Stimulated activated effector memory CD8-positive, alpha-beta T cell treated with anti-CD3 and anti-CD28 coated beads, Interleukin-12 subunit alpha, Interleukin-12 subunit beta, amount 100 ng/mL, for 72 hours (primary cell): ENCODE data around the gene TFAP2A.

Source experiments
- ATAC-seq: fragments of 150-1000 bp; cut with Tn5 transposase; 2 replicates; pipeline ENCODE4 v1.10.0; 2021
- DNase-seq, 2 donors: peaks; one replicate each; pipeline ENCODE4 v3.0.0; 2021 to 2022; ENCODE audit warnings: low spot score in 2 of 2
- H3K27ac Mint-ChIP-seq: one replicate; pipeline ENCODE4 v1.8.0; 2022; ENCODE audit warnings: mild to moderate bottlenecking, mixed read lengths
- H3K36me3 Mint-ChIP-seq: one replicate; pipeline ENCODE4 v1.8.0; 2022; ENCODE audit warnings: mild to moderate bottlenecking, mixed read lengths
- H3K4me1 Mint-ChIP-seq: one replicate; pipeline ENCODE4 v1.8.0; 2022; ENCODE audit warnings: mixed read lengths
- H3K4me3 Mint-ChIP-seq: one replicate; pipeline ENCODE4 v1.8.0; 2022; ENCODE audit warnings: mild to moderate bottlenecking, mixed read lengths
- H3K9me3 Mint-ChIP-seq: one replicate; pipeline ENCODE4 v1.8.0; 2022; ENCODE audit warnings: mixed read lengths

TFAP2A gene

DNA sequence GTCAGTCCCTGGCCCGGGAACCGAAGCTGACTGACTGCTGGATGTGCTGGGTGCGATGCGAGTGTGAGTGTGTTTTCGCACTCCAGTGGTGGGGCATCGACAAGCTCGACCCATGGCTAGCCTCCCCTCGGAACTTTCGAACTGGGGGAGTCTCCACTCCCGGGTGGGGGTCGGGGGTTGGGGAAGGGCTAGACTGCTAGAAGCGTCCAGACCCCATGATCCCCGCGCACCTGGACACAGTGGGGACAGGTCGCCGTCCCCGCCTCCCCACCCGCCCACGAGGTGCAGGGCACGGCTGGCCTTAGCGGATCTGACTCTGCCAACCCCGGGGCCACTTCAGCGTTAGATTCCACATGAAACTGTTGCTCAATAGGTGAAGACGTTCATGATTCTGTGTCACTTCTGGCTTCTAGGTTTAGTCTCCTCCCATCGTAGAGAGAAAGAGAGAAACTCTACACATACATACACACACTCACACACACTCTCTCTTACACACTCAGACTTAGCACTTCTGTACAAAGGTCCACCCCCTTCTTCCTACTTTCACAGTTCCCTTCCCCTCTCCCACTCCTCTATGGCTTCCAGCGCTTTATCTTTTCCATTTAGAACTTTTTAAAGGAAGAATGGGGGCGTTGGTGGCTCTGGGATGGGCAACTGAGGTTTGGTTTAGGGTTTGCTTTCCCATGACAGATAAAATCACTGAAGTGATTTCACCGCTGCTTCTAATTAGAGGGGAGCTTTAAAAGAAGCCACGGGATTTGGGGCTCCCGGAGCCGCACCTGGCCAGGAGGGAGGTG lies 5.1 kb upstream of the TFAP2A start:
- peaks cover 8% of the 10 kb centered on the region for H3K9me3 Mint-ChIP-seq
- H3K4me1 Mint-ChIP-seq, result peaks cover 13% of the 10 kb centered on the region
- DNase-seq (no peak), ATAC-seq (no peak)
- no peaks in the 10 kb centered on the region for H3K36me3 Mint-ChIP-seq
- H3K4me3 Mint-ChIP-seq, result no peak overlapping the region
- H3K27ac Mint-ChIP-seq, result no peak overlapping the region

- Mint-ChIP-seq H3K4me3 (no peak overlapping the region), H3K4me1 (peaks cover 17% of the 10 kb centered on the region), H3K27ac (no peak overlapping the region), H3K36me3 (peaks cover 8% of the 10 kb centered on the region), H3K9me3 (peaks cover 8% of the 10 kb centered on the region)
- DNase-seq (no peak), ATAC-seq (no peak)
These were observed 4.2 kb upstream of the TFAP2A start for GRCh38 chr6:10418862-10419748.

- peaks cover 8% of the 10 kb centered on the region for H3K9me3 Mint-ChIP-seq
- no peak overlapping the region for H3K27ac Mint-ChIP-seq
- H3K36me3 Mint-ChIP-seq, result peaks cover 15% of the 10 kb centered on the region
- ATAC-seq (no peak), DNase-seq (no peak)
- H3K4me1 Mint-ChIP-seq, result peaks cover 24% of the 10 kb centered on the region
- no peak overlapping the region for H3K4me3 Mint-ChIP-seq
These were observed 3.5 kb upstream of the TFAP2A start for GRCh38 chr6:10418361-10418861.

DNA sequence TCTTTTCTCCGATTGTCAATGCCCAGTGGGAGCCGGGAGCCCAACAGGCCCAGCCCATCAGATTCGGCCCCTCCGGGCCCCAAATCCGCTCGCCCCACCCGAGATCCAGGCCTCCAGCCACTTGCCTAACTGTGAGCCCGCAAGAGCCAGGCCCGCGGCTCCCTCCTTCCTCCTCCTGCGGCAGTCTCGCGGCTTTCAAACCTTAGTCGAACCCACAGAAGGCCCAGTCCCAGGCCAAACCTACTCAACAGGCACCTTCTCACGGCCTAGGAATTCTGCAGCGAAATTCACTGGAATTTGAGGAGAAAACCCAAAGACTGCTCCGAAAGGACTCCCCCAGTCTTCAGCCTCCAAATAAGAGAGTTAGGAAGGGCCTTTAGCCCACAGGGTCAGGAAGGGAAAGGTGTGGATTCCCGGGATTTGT lies 2.8 kb upstream of the TFAP2A start:
- peaks cover 8% of the 10 kb centered on the region for H3K9me3 Mint-ChIP-seq
- H3K27ac Mint-ChIP-seq, result no peak overlapping the region
- ATAC-seq (no peak), DNase-seq (no peak)
- peaks cover 20% of the 10 kb centered on the region for H3K36me3 Mint-ChIP-seq
- no peak overlapping the region for H3K4me3 Mint-ChIP-seq
- H3K4me1 Mint-ChIP-seq, result peaks cover 31% of the 10 kb centered on the region

- H3K4me1 Mint-ChIP-seq, result peaks cover 35% of the 10 kb centered on the region
- no peak overlapping the region for H3K27ac Mint-ChIP-seq
- ATAC-seq, result no peak
- DNase-seq, result no peak
- H3K4me3 Mint-ChIP-seq, result no peak overlapping the region
- peaks cover 20% of the 10 kb centered on the region for H3K36me3 Mint-ChIP-seq
- H3K9me3 Mint-ChIP-seq, result peaks cover 8% of the 10 kb centered on the region
These were observed 2.2 kb upstream of the TFAP2A start for GRCh38 chr6:10416863-10417641.

GRCh38 chr6:10416516-10416862 lies 1.6 kb upstream of the TFAP2A start:
- DNase-seq (no peak), ATAC-seq (no peak)
- Mint-ChIP-seq H3K4me1 (peaks cover 40% of the 10 kb centered on the region), H3K36me3 (peaks cover 20% of the 10 kb centered on the region), H3K9me3 (peaks cover 8% of the 10 kb centered on the region), H3K4me3 (no peak overlapping the region), H3K27ac (no peak overlapping the region)

GRCh38 chr6:10415617-10416480 lies 975 bp upstream of the TFAP2A start:
- Mint-ChIP-seq H3K27ac (peak overlapping the region; percentile 71), H3K4me3 (no peak overlapping the region), H3K4me1 (peaks cover 47% of the 10 kb centered on the region), H3K36me3 (peaks cover 24% of the 10 kb centered on the region), H3K9me3 (peaks cover 8% of the 10 kb centered on the region)
- ATAC-seq, result no peak
- DNase-seq, result no peak

GRCh38 chr6:10413850-10414738 lies 780 bp downstream of the TFAP2A start:
- peaks cover 63% of the 10 kb centered on the region for H3K4me1 Mint-ChIP-seq
- no peak for DNase-seq
- ATAC-seq, result no peak
- peaks cover 37% of the 10 kb centered on the region for H3K36me3 Mint-ChIP-seq
- peaks cover 10% of the 10 kb centered on the region for H3K9me3 Mint-ChIP-seq
- H3K4me3 Mint-ChIP-seq, result peak overlapping the region; percentile 92
- H3K27ac Mint-ChIP-seq, result peak overlapping the region; percentile 55

GRCh38 chr6:10413262-10413849 lies 1.5 kb downstream of the TFAP2A start:
- H3K36me3 Mint-ChIP-seq, result peaks cover 37% of the 10 kb centered on the region
- peak overlapping the region; percentile 92 for H3K4me3 Mint-ChIP-seq
- peaks cover 63% of the 10 kb centered on the region for H3K4me1 Mint-ChIP-seq
- peaks cover 10% of the 10 kb centered on the region for H3K9me3 Mint-ChIP-seq
- peak overlapping the region; percentile 55 for H3K27ac Mint-ChIP-seq
- DNase-seq (no peak), ATAC-seq (no peak)

DNA sequence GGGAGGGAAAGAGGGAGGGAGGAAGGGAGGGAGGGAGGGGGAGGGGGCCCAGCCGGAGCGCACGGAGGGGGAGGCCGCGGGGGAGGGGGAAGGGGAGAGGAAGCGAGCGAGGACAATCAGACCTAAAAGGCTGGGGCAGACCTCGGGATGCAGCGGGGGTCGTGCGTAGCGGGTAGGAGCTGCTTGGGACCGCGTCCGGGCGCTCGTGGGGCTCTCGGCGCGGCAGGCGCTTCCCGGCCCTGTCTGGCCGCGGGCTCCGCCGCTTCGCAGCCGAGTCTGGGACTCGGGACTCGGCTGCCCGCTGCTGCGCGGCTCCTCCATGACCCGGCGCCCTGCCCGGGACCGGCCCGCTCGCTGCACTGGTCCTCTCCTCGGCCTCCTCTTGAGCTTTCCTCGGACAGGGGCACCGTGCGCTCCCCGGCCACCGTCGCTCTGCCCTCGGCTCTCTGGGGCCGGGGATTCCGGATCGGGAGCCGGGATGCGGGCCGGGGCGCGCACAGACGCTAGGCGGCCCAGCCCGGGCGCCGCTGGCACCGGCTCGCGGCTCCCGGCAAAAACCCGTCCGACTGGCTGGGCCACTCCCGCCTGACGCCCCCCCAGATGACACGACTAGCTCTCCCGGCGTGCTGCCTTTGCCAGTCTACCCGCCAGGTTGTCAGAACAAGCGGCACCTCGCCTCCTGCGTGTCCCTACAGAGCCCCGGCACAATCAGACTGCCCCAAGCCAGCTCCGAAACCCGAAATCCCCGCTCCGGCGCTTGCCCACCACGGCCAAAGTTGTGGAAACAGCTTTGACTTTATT lies 2.2 kb downstream of the TFAP2A start:
- H3K4me3 Mint-ChIP-seq, result peak overlapping the region; percentile 92
- ATAC-seq (peak; percentile 59), DNase-seq (peak in 1 of 2 donors; percentile 60)
- H3K27ac Mint-ChIP-seq, result peak overlapping the region; percentile 55
- peaks cover 7% of the 10 kb centered on the region for H3K9me3 Mint-ChIP-seq
- H3K4me1 Mint-ChIP-seq, result peaks cover 63% of the 10 kb centered on the region
- peaks cover 37% of the 10 kb centered on the region for H3K36me3 Mint-ChIP-seq

DNA sequence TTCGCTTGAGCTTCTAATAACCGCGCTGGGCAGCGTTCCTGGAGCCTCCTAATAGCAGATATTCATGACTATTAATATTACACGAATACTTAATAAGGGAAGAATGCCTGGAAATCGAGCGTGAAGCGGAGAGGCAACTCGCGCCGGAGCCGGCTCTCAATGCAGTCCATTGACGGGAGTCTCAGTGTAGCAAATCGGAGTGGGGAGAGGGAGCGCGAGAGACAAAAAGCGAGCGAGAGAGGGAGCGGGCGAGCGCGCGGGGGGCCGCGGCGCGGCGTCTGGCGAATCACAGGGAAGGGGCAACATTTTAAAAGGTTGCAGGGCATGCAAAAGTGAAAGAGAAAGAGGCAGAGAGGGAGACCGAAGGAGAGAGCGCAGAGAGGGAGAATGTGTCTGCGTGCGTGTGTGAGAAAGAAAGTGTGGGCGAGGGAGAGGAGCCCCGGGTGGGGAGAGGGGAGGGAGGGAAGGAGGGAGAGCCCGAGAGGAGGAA lies 2.9 kb downstream of the TFAP2A start:
- DNase-seq (peak in 1 of 2 donors; percentile 70), ATAC-seq (peak; percentile 74)
- Mint-ChIP-seq H3K4me3 (peak overlapping the region; percentile 92), H3K9me3 (peaks cover 7% of the 10 kb centered on the region), H3K36me3 (peaks cover 37% of the 10 kb centered on the region), H3K4me1 (peaks cover 59% of the 10 kb centered on the region), H3K27ac (peak overlapping the region; percentile 51)

- Mint-ChIP-seq H3K36me3 (peaks cover 37% of the 10 kb centered on the region), H3K4me3 (peak overlapping the region; percentile 92), H3K4me1 (peaks cover 57% of the 10 kb centered on the region), H3K27ac (peak overlapping the region; percentile 51), H3K9me3 (peaks cover 7% of the 10 kb centered on the region)
- ATAC-seq, result peak; percentile 29
- DNase-seq, result no peak
These were observed 3.5 kb downstream of the TFAP2A start for GRCh38 chr6:10411131-10411970.
